OCI-LY3 (cell line): ENCODE measurements around the gene IDH3A.

ENCODE experiments used
- CTCF ChIP-seq: fragments of 200-600, 300-600 bp; sonication (generic); IDR thresholded peaks from 2 replicates; pipeline ENCODE4 v1.5.1; 2014; ENCODE audit warnings: antibody characterized with exemption, low read length, low read depth
- EZH2phosphoT487 ChIP-seq: fragments of 200-600 bp; shearing (Covaris generic); IDR thresholded peaks from 2 replicates; pipeline ENCODE4 v1.6.1; 2018; ENCODE audit warnings: antibody characterized with exemption, mixed run types, low read depth

- TF ChIP-seq CTCF (no peak), EZH2phosphoT487 (no peak)
These were observed 21.3 kb upstream of the IDH3A start for GRCh38 chr15:78127882-78128281.
